H1 (cell line): Measurements from ENCODE around the gene RPS15. TPM values are rescaled to one million over a fixed set of nuclear protein-coding genes. Genes with fewer than 3 reads are reported as not detected.

Source experiments
- CTCF ChIA-PET: fragments of 300-600 bp; sonication (Branson Sonifier 250); formaldehyde crosslinking; loops from one replicate; lab custom pipeline; 2021; ENCODE audit not compliant: partially characterized antibody; lab: Charles Lee
- POLR2A ChIA-PET: fragments of 300-600 bp; sonication (Branson Sonifier 250); formaldehyde crosslinking; loops from one replicate; lab custom pipeline; 2021; ENCODE audit warnings: inconsistent platforms; ENCODE audit not compliant: partially characterized antibody; lab: Charles Lee
- DNase-seq, 2 experiments: peaks; one replicate each; pipeline versions ENCODE4 v3.0.0 to v3.0.0-alpha.2; 2010 to 2022; ENCODE audit warnings: low spot score in 2 of 2, low read depth in 1 of 2, mixed read lengths in 1 of 2
- FAIRE-seq: peaks from 2 replicates; lab custom pipeline; 2011; peaks lifted over from hg19 to GRCh38; lab: Jason Lieb, UNC
- H2AFZ ChIP-seq: 2 replicates; pipeline ENCODE4 v1.8.1; 2012; ENCODE audit warnings: low read length, inconsistent platforms
- H2AK5ac ChIP-seq: 2 replicates; pipeline ENCODE4 v1.6.1; 2013; ENCODE audit warnings: low read depth, low read length
- H2BK120ac ChIP-seq: replicated peaks from 2 replicates; pipeline ENCODE3; 2013; ENCODE audit warnings: low read depth, low read length, inconsistent platforms
- H2BK12ac ChIP-seq: 2 replicates; pipeline ENCODE4 v1.6.1; 2013; ENCODE audit warnings: low read depth, low read length
- H2BK15ac ChIP-seq: 2 replicates; pipeline ENCODE4 v1.6.1; 2013; ENCODE audit warnings: low read length
- H2BK20ac ChIP-seq: 2 replicates; pipeline ENCODE4 v1.6.1; 2013; ENCODE audit warnings: low read length
- H2BK5ac ChIP-seq: 2 replicates; pipeline ENCODE4 v1.6.1; 2013; ENCODE audit warnings: low read depth, low read length
- H3K14ac ChIP-seq: 2 replicates; pipeline ENCODE4 v1.6.1; 2013; ENCODE audit warnings: inconsistent platforms; ENCODE audit not compliant: insufficient read length
- H3K18ac ChIP-seq: 2 replicates; pipeline ENCODE4 v1.6.1; 2013; ENCODE audit warnings: low read length; ENCODE audit errors: extremely low read depth
- H3K23ac ChIP-seq: 2 replicates; pipeline ENCODE4 v1.6.1; 2013; ENCODE audit warnings: inconsistent platforms; ENCODE audit not compliant: insufficient read length
- H3K23me2 ChIP-seq: 2 replicates; pipeline ENCODE4 v1.6.1; 2013; ENCODE audit warnings: low read depth, low read length
- H3K27ac ChIP-seq: 2 replicates; pipeline ENCODE4 v1.6.1; 2011; ENCODE audit warnings: low read depth, low read length, inconsistent platforms
- H3K27me3 ChIP-seq, 4 experiments: replicated peaks in 1 of 4; 1 replicate in 1 of 4; 2 replicates in 3 of 4; pipeline versions ENCODE4 v1.6.1 to v1.8.1; 2011 to 2013; ENCODE audit warnings: low read length in 3 of 4, mild to moderate bottlenecking in 3 of 4, inconsistent platforms in 2 of 4, mixed read lengths in 2 of 4, moderate library complexity in 1 of 4; ENCODE audit not compliant: control insufficient read depth in 3 of 4, insufficient read depth in 3 of 4; ENCODE audit errors: extremely low read depth in 1 of 4
- H3K36me3 ChIP-seq, 4 experiments: 2 replicates each; pipeline versions ENCODE4 v1.6.1 to v1.8.1; 2011 to 2013; ENCODE audit warnings: mild to moderate bottlenecking in 4 of 4, low read length in 3 of 4, moderate library complexity in 2 of 4, control low read depth in 1 of 4, inconsistent platforms in 1 of 4; ENCODE audit not compliant: insufficient read depth in 4 of 4, control insufficient read depth in 2 of 4
- H3K4ac ChIP-seq: replicated peaks from 2 replicates; pipeline ENCODE3; 2013; ENCODE audit warnings: low read length, low read depth, mixed read lengths, inconsistent platforms; ENCODE audit not compliant: insufficient read length
- H3K4me1 ChIP-seq, 4 experiments: replicated peaks in 1 of 4; 1 replicate in 1 of 4; 2 replicates in 3 of 4; pipeline versions ENCODE4 v1.6.1 to v1.8.1; 2011 to 2013; ENCODE audit warnings: low read length in 3 of 4, inconsistent platforms in 2 of 4, mixed read lengths in 1 of 4; ENCODE audit not compliant: insufficient read depth in 4 of 4, control insufficient read depth in 3 of 4
- H3K4me2 ChIP-seq, 2 experiments: 2 replicates each; pipeline versions ENCODE4 v1.6.1 to v1.8.1; 2011 to 2013; ENCODE audit warnings: low read depth in 2 of 2, low read length in 2 of 2, control low read depth in 1 of 2, inconsistent platforms in 1 of 2, mild to moderate bottlenecking in 1 of 2; ENCODE audit not compliant: insufficient read depth in 1 of 2
- H3K4me3 ChIP-seq, 4 experiments: fragments of 200-600, 300-600 bp in 1 of 4; sonication (generic), shearing (Covaris generic), sonication (Bioruptor Twin) in 1 of 4; 2 replicates each; pipeline versions ENCODE4 v1.5.1 to v1.8.1; 2011 to 2016; ENCODE audit warnings: low read length in 4 of 4, low read depth in 3 of 4, control low read depth in 2 of 4, inconsistent platforms in 2 of 4, mild to moderate bottlenecking in 2 of 4, mixed read lengths in 1 of 4, moderate library complexity in 1 of 4; ENCODE audit not compliant: insufficient read depth in 2 of 4; ENCODE audit errors: extremely low read depth in 1 of 4
- H3K56ac ChIP-seq: replicated peaks from 2 replicates; pipeline ENCODE3; 2013; ENCODE audit warnings: low read depth, mild to moderate bottlenecking, mixed read lengths, low read length, inconsistent platforms; ENCODE audit not compliant: insufficient read length
- H3K79me1 ChIP-seq: 2 replicates; pipeline ENCODE4 v1.6.1; 2013; ENCODE audit warnings: low read depth, low read length, control low read depth
- H3K79me2 ChIP-seq, 2 experiments: 2 replicates each; pipeline versions ENCODE4 v1.6.1 to v1.8.1; 2012 to 2013; ENCODE audit warnings: low read length in 2 of 2, mild to moderate bottlenecking in 2 of 2, inconsistent platforms in 1 of 2; ENCODE audit not compliant: insufficient read depth in 2 of 2, control insufficient read depth in 1 of 2
- H3K9ac ChIP-seq, 4 experiments: replicated peaks in 1 of 4; 1 replicate in 1 of 4; 2 replicates in 3 of 4; pipeline versions ENCODE4 v1.6.1 to v1.8.1; 2011 to 2013; ENCODE audit warnings: low read depth in 3 of 4, low read length in 3 of 4, control low read depth in 2 of 4, mild to moderate bottlenecking in 2 of 4, moderate library complexity in 2 of 4, inconsistent platforms in 1 of 4; ENCODE audit errors: extremely low read depth in 1 of 4
- H3K9me3 ChIP-seq, 2 experiments: 2 replicates each; pipeline versions ENCODE4 v1.6.1 to v1.8.1; 2012 to 2013; ENCODE audit warnings: mild to moderate bottlenecking in 2 of 2, moderate library complexity in 2 of 2, control low read depth in 1 of 2, inconsistent platforms in 1 of 2, low read depth in 1 of 2, low read length in 1 of 2, mixed read lengths in 1 of 2; ENCODE audit not compliant: insufficient read depth in 2 of 2
- H4K20me1 ChIP-seq, 2 experiments: replicated peaks in 1 of 2; 2 replicates each; pipeline versions ENCODE3 to v1.8.1; 2011 to 2013; ENCODE audit warnings: inconsistent platforms in 2 of 2, low read length in 2 of 2, mild to moderate bottlenecking in 1 of 2; ENCODE audit not compliant: insufficient read depth in 2 of 2, control insufficient read depth in 1 of 2
- H4K5ac ChIP-seq: 2 replicates; pipeline ENCODE4 v1.6.1; 2013; ENCODE audit warnings: low read length, low read depth, mixed read lengths, inconsistent platforms; ENCODE audit not compliant: insufficient read length
- H4K8ac ChIP-seq: 2 replicates; pipeline ENCODE4 v1.8.0; 2013; ENCODE audit warnings: mild to moderate bottlenecking, moderate library complexity, low read length, inconsistent platforms; ENCODE audit not compliant: insufficient read depth; ENCODE audit errors: extremely low read depth
- H4K91ac ChIP-seq: replicated peaks from 2 replicates; pipeline ENCODE3; 2013; ENCODE audit warnings: low read length, mixed read lengths, inconsistent platforms; ENCODE audit not compliant: insufficient read length
- POLR2AphosphoS5 ChIP-seq: IDR thresholded peaks from 2 replicates; pipeline ENCODE4 v1.6.1; 2011; ENCODE audit warnings: low read depth, low read length
- SRF ChIP-seq: IDR thresholded peaks from 2 replicates; pipeline ENCODE4 v1.6.1; 2011; ENCODE audit warnings: mild to moderate bottlenecking, low read depth, low read length, moderate library complexity
- WGBS, 2 experiments: shearing (Covaris generic) in 1 of 2; methylation state at CpG; one replicate each; pipeline versions ENCODE4 v1.1.6 to v1.1.7; 2013 to 2015; ENCODE audit warnings: low lambda C conversion rate in 2 of 2, mixed read lengths in 2 of 2, inconsistent platforms in 1 of 2, low coverage in 1 of 2, missing lambda C conversion rate in 1 of 2; ENCODE audit not compliant: insufficient replicate concordance in 2 of 2, insufficient coverage in 1 of 2, insufficient read length in 1 of 2; ENCODE audit errors: extremely low coverage in 1 of 2, missing lambda C conversion rate in 1 of 2; 5-methylcytosine and 5-hydroxymethylcytosine counted together
- polyA plus RNA-seq, 7 experiments: library from polyadenylated mRNA; depleted of rRNA in 3 of 7; stranded (reverse) in 5 of 7; unstranded in 2 of 7; fragments of >200 nt in 5 of 7; fragments of 200-250 nt in 2 of 7; gene quantifications; 1 replicate in 5 of 7; 2 replicates in 1 of 7; 4 replicates in 1 of 7; pipeline versions ENCODE4 v1.2.1 to v1.2.3, GENCODE V29; 2011 to 2013; ENCODE audit warnings: missing spikeins in 2 of 7, mixed read lengths in 2 of 7
- total RNA-seq: library from RNA; stranded (reverse); fragmentation: NEBNext Ultra II Directional; extraction: Animal tissue kit (Norgen Biotek cat#: 25700); gene quantifications from 2 replicates; pipeline ENCODE4 v1.2.1, GENCODE V29; 2021

Gene RPS15
- total and polyA plus RNA-seq, 2 of the 8 experiments (the other 6 are each of a cell fraction or from before 2014, with no cell fraction given): 1,562 to 3,890 TPM

GRCh38 chr19:1394252-1395193 is 43.7 kb upstream of the RPS15 start:
- H3K23me2 ChIP-seq: no peaks in the 10 kb centered on the region
- TF ChIP-seq SRF (no peak), POLR2AphosphoS5 (0 out of 2 replicates have a peak, but pooled peaks have one; percentile 24)
- TF ChIP-seq, all 59 proteins: peak for 1
- Histone ChIP-seq H3K14ac (no peak overlapping the region), H4K5ac (no peak overlapping the region), H2BK120ac (no peak overlapping the region), H3K9ac (no peak overlapping the region), H2AFZ (no peak overlapping the region), H3K4me3 (no peak overlapping the region), H3K27me3 (no peaks in the 10 kb centered on the region), H4K91ac (no peak overlapping the region), H2AK5ac (peak overlapping the region; percentile 24; the same call in 1 of the 2 replicates), H4K20me1 (peaks cover 2 to 6% of the 10 kb centered on the region in 2 experiments), H2BK15ac (no peak overlapping the region), H3K27ac (no peak overlapping the region), H3K79me2 (no peaks in the 10 kb centered on the region), H2BK20ac (no peak overlapping the region), H3K4ac (peak overlapping the region; percentile 94), H3K4me2 (no peak overlapping the region), H4K8ac (no peak overlapping the region; the same call in none of the 2 replicates), H3K18ac (no peak overlapping the region), H3K79me1 (no peaks in the 10 kb centered on the region), H3K4me1 (peaks cover 0 to 7% (median 0%) of the 10 kb centered on the region in 4 experiments; a peak in 2 of 7 replicates), H3K56ac (peak overlapping the region; percentile 16), H2BK5ac (peak overlapping the region; percentile 35; the same call in 1 of the 2 replicates), H3K36me3 (peaks cover 0 to 11% (median 5%) of the 10 kb centered on the region in 4 experiments; a peak in 4 of 8 replicates), H3K9me3 (no peaks in the 10 kb centered on the region), H2BK12ac (no peak overlapping the region), H3K23ac (no peak overlapping the region)
- WGBS, 2 experiments: 82% methylated on average over 20 of the region's 43 CpGs; no CpG with 5 or more reads in 1 of the 2 experiments
- CTCF ChIA-PET: interaction anchor here (0.5 to 0.8 kb wide), 2 partner anchors 9 to 19 kb away, joined by 3 to 4 read pairs; no protein-coding TSS in a partner anchor
- DNase-seq (no peak), FAIRE-seq (no peak)
- POLR2A ChIA-PET: interaction anchor here (0.5 to 1.9 kb wide), 12 partner anchors 9 to 583 kb away, joined by 3 to 7 read pairs (median 4); partner anchors contain the start of gene CIRBP
